ENCODE measurements around the gene UACA.
A peak's percentile ranks its signal among the peaks of the same experiment; 100 is the strongest.
"Not testable (repeated sequence)": the region's sequence is repeated elsewhere in the genome, so short reads cannot be mapped to it uniquely, and the experiment has no call there.

Gene UACA

GRCh38 chr15:70763120-70763949 lies at the start of gene UACA:
UACA (minus strand) TSS chr15:70763558; CDS start chr15:70763407, 151 bp downstream.
- H3K4me3 ChIP-seq (ENCODE audit: low read depth, low read length) = peak within 1 kb of the TSS; percentile 90
- TF ChIP-seq CTCF (IDR thresholded peaks at IDR 0.05; ENCODE audit: low read depth, low read length) = no peak

GRCh38 chr15:70812827-70813364 lies 49.5 kb upstream of the UACA start:
- TF ChIP-seq CTCF (IDR thresholded peaks at IDR 0.05; ENCODE audit: low read depth, low read length) = no peak
- no peak overlapping the region for H3K4me3 ChIP-seq (ENCODE audit: low read depth, low read length)

GRCh38 chr15:70810916-70811578 lies 47.7 kb upstream of the UACA start:
- TF ChIP-seq CTCF (IDR thresholded peaks at IDR 0.05; ENCODE audit: low read depth, low read length) = no peak
- H3K4me3 ChIP-seq (ENCODE audit: low read depth, low read length) = no peak overlapping the region

- no peak overlapping the region for H3K4me3 ChIP-seq (ENCODE audit: low read depth, low read length)
- TF ChIP-seq CTCF (IDR thresholded peaks at IDR 0.05; ENCODE audit: low read depth, low read length) = no peak
These were observed 43.8 kb upstream of the UACA start for GRCh38 chr15:70806992-70807712.

GRCh38 chr15:70804388-70804787 lies 41.0 kb upstream of the UACA start:
- H3K4me3 ChIP-seq (ENCODE audit: low read depth, low read length) = not testable (repeated sequence)

GRCh38 chr15:70802629-70803028 lies 39.3 kb upstream of the UACA start:
- TF ChIP-seq CTCF (IDR thresholded peaks at IDR 0.05; ENCODE audit: low read depth, low read length) = no peak
- no peak overlapping the region for H3K4me3 ChIP-seq (ENCODE audit: low read depth, low read length)

GRCh38 chr15:70801109-70801508 lies 37.8 kb upstream of the UACA start:
- H3K4me3 ChIP-seq (ENCODE audit: low read depth, low read length) = no peak overlapping the region
- TF ChIP-seq CTCF (IDR thresholded peaks at IDR 0.05; ENCODE audit: low read depth, low read length) = no peak
